K562 (cell line): Measurements from ENCODE around the gene MBD6. TPM values are rescaled to one million over a fixed set of nuclear protein-coding genes. Genes with fewer than 3 reads are reported as not detected.

Experiments used
- ATF4 ChIP-seq: fragments of 450-650 bp; formaldehyde crosslinking; IDR thresholded peaks from 2 replicates; pipeline ENCODE4 v1.4.0; 2022; ENCODE audit warnings: mild to moderate bottlenecking, moderate library complexity
- CREB1 ChIP-seq, 2 experiments: sonication (generic) in 1 of 2; formaldehyde crosslinking in 1 of 2; IDR thresholded peaks; 2 replicates each; pipeline versions ENCODE4 v1.6.1 to v1.8.0; 2012 to 2022; ENCODE audit warnings: inconsistent platforms in 1 of 2, mild to moderate bottlenecking in 1 of 2, missing genetic modification reagents in 1 of 2, moderate library complexity in 1 of 2
- CREB3 ChIP-seq: fragments of 450-650 bp; conservative IDR thresholded peaks from 2 replicates; pipeline ENCODE4 v1.6.1; 2016; ENCODE audit warnings: missing genetic modification characterization, low read depth, mild to moderate bottlenecking, missing compliant biosample characterization, moderate library complexity
- E2F6 ChIP-seq, 2 experiments: IDR thresholded peaks; 2 replicates each; pipeline ENCODE4 v1.6.1; 2011; ENCODE audit warnings: borderline replicate concordance in 1 of 2, control low read depth in 1 of 2, low read depth in 1 of 2, low read length in 1 of 2, mild to moderate bottlenecking in 1 of 2, mixed read lengths in 1 of 2, moderate library complexity in 1 of 2; ENCODE audit not compliant: insufficient read depth in 1 of 2, insufficient read length in 1 of 2, poor library complexity in 1 of 2, severe bottlenecking in 1 of 2; ENCODE audit errors: extremely low read depth in 1 of 2
- HNRNPLL ChIP-seq: fragments of 200-400 bp; formaldehyde crosslinking; IDR thresholded peaks from 2 replicates; pipeline ENCODE4 v1.6.1; 2017; ENCODE audit warnings: low read length, low read depth, mild to moderate bottlenecking; ENCODE audit not compliant: poor library complexity, severe bottlenecking
- RAD51 ChIP-seq: fragments of 450-650 bp; IDR thresholded peaks from 2 replicates; pipeline ENCODE4 v1.7.1; 2016; ENCODE audit warnings: low read depth, mild to moderate bottlenecking, borderline replicate concordance
- SMARCA4 ChIP-seq: fragments of 450-650 bp; IDR thresholded peaks from 2 replicates; pipeline ENCODE4 v1.6.1; 2016
- TOE1 ChIP-seq, 2 experiments: fragments of 450-650 bp in 1 of 2; sonication (generic) in 1 of 2; formaldehyde crosslinking in 1 of 2; IDR thresholded peaks; 2 replicates each; pipeline versions ENCODE4 v1.7.1 to v1.8.0; 2016 to 2022; ENCODE audit warnings: borderline replicate concordance in 2 of 2, mild to moderate bottlenecking in 2 of 2, antibody characterized with exemption in 1 of 2, inconsistent platforms in 1 of 2, low read depth in 1 of 2, missing genetic modification reagents in 1 of 2, moderate library complexity in 1 of 2
- USF1 ChIP-seq: sonication (generic); formaldehyde crosslinking; IDR thresholded peaks from 2 replicates; pipeline ENCODE4 v1.9.0; 2022; ENCODE audit warnings: mild to moderate bottlenecking, missing genetic modification reagents
- ZBTB12 ChIP-seq: fragments of 250-450 bp; sonication (Bioruptor Pico); IDR thresholded peaks from 2 replicates; pipeline ENCODE4 v1.4.0; 2020
- ZNF586 ChIP-seq: fragments of 450-650 bp; formaldehyde crosslinking; conservative IDR thresholded peaks from 2 replicates; pipeline ENCODE4 v1.4.0; 2020; ENCODE audit warnings: mild to moderate bottlenecking, moderate library complexity
- ZNF592 ChIP-seq: fragments of 450-650 bp; IDR thresholded peaks from 2 replicates; pipeline ENCODE4 v1.6.1; 2017; ENCODE audit warnings: antibody characterized with exemption, mild to moderate bottlenecking
- ZNF766 ChIP-seq: fragments of 200-800 bp; sonication (Bioruptor generic); conservative IDR thresholded peaks from 2 replicates; pipeline ENCODE4 v1.6.1; 2016; ENCODE audit warnings: missing genetic modification characterization, missing compliant biosample characterization
- ZNF830 ChIP-seq: fragments of 250-450 bp; sonication (Bioruptor Pico); IDR thresholded peaks from 2 replicates; pipeline ENCODE4 v1.5.0; 2021; ENCODE audit warnings: mild to moderate bottlenecking
- polyA plus RNA-seq, 8 experiments: library from polyadenylated mRNA; depleted of rRNA in 4 of 8; stranded (reverse) in 5 of 8; unstranded in 3 of 8; fragments of >200 nt; fragmentation: Nextera tagmentation in 2 of 8; fragmentation: Illumina TruSeq in 1 of 8; extraction: Ambion mirVana in 2 of 8; extraction: Trizol in 1 of 8; gene quantifications; 2 replicates each; pipeline versions ENCODE4 v1.2.1 to v1.2.3, GENCODE V29; 2011 to 2014; ENCODE audit warnings: inconsistent platforms in 1 of 8, missing spikeins in 1 of 8
- total RNA-seq, 7 experiments: library from RNA; depleted of rRNA in 6 of 7; stranded (reverse); fragments of >200 nt in 6 of 7; fragmentation: Illumina TruSeq in 2 of 7; extraction: Trizol in 2 of 7; gene quantifications; 2 replicates each; pipeline versions ENCODE4 v1.2.1 to v1.2.3, GENCODE V29; 2011 to 2021; ENCODE audit warnings: low replicate concordance in 1 of 7

Gene MBD6
- total and polyA plus RNA-seq, 9 of the 15 experiments (the other 6 are each of a cell fraction or from before 2014, with no cell fraction given), result 2.0 to 54.8 (median 3.8) TPM

- 0 out of 2 replicates have a peak, but pooled peaks have one; percentile 30 for TF ChIP-seq ZBTB12 (CRISPR knock-in tag)
- peak; percentile 97 for TF ChIP-seq RAD51
- TF ChIP-seq TOE1 (IDR thresholded peaks at IDR 0.05; ENCODE audit: borderline replicate concordance), result peak; percentile 99
- TF ChIP-seq TOE1 (CRISPR knock-in tag; IDR thresholded peaks at IDR 0.05; ENCODE audit: borderline replicate concordance, low read depth), result no peak
- TF ChIP-seq HNRNPLL, result peak; percentile 20
- TF ChIP-seq CREB1 (IDR thresholded peaks at IDR 0.05), result peak; percentile 44
- TF ChIP-seq CREB1 (CRISPR knock-in tag; IDR thresholded peaks at IDR 0.05), result peak; percentile 61
- no peak; the same call in none of the 2 replicates for TF ChIP-seq SMARCA4
- TF ChIP-seq ZNF592, result peak; percentile 93
- peak; percentile 70; the same call in 1 of the 2 replicates for TF ChIP-seq ZNF766
- TF ChIP-seq E2F6 (IDR thresholded peaks at IDR 0.05; ENCODE audit: borderline replicate concordance in 1 of 2, extremely low read depth in 1 of 2, insufficient read depth in 1 of 2, insufficient read length in 1 of 2, low read depth in 1 of 2, low read length in 1 of 2, poor library complexity in 1 of 2, severe bottlenecking in 1 of 2), result peak; percentile 26 to 54
- peak; percentile 80 for TF ChIP-seq CREB3 (tag)
- peak; percentile 53; the same call in 1 of the 2 replicates for TF ChIP-seq ATF4 (CRISPR knock-in tag)
- peak; percentile 95 for TF ChIP-seq USF1
- no peak for TF ChIP-seq ZNF586 (CRISPR knock-in tag)
- no peak for TF ChIP-seq ZNF830 (CRISPR knock-in tag)
These were observed at the start of gene MBD6 (continued) for GRCh38 chr12:57522011-57522886.
